GM21526 (cell line): ENCODE results near the gene INTS6L.
"Not testable (repeated sequence)": the region's sequence is repeated elsewhere in the genome, so short reads cannot be mapped to it uniquely, and the experiment has no call there.

Source experiments
- ATAC-seq: cut with Tn5 transposase; IDR thresholded peaks from one replicate; pipeline ENCODE4 v1.9.1; 2021; ENCODE audit warnings: moderate library complexity; ENCODE audit not compliant: unreplicated experiment, low FRiP score

INTS6L gene

GRCh38 chrX:135522132-135522530 lies 1.7 kb downstream of the INTS6L start:
- no peak for ATAC-seq

GRCh38 chrX:135522878-135523693 lies 2.6 kb downstream of the INTS6L start:
- no peak for ATAC-seq

- no peak for ATAC-seq
Observed at GRCh38 chrX:135528254-135528653, 7.8 kb downstream of the INTS6L start.

GRCh38 chrX:135528756-135529155 lies 8.3 kb downstream of the INTS6L start:
- ATAC-seq = no peak

GRCh38 chrX:135530097-135530496 lies 9.6 kb downstream of the INTS6L start:
- ATAC-seq = no peak

- ATAC-seq = no peak
Observed at GRCh38 chrX:135531813-135532212, 11.4 kb downstream of the INTS6L start.

- ATAC-seq = no peak
Observed at GRCh38 chrX:135535077-135535940, 14.8 kb downstream of the INTS6L start.

GRCh38 chrX:135536877-135537276 lies 16.4 kb downstream of the INTS6L start:
- ATAC-seq = no peak

- ATAC-seq = no peak
Observed at GRCh38 chrX:135541351-135541750, 20.9 kb downstream of the INTS6L start.

GRCh38 chrX:135543172-135543571 lies 22.7 kb downstream of the INTS6L start:
- no peak for ATAC-seq

- no peak for ATAC-seq
Observed at GRCh38 chrX:135543924-135544323, 23.5 kb downstream of the INTS6L start.

GRCh38 chrX:135544338-135544948 lies 24.0 kb downstream of the INTS6L start:
- ATAC-seq = no peak

- ATAC-seq = no peak
Observed at GRCh38 chrX:135547767-135548166, 27.3 kb downstream of the INTS6L start.

- no peak for ATAC-seq
Observed at GRCh38 chrX:135549519-135549918, 29.1 kb downstream of the INTS6L start.

- ATAC-seq = peak; percentile 74
Observed at GRCh38 chrX:135556055-135556454, 35.6 kb downstream of the INTS6L start.

GRCh38 chrX:135557344-135557743 lies 36.9 kb downstream of the INTS6L start:
- ATAC-seq = no peak

GRCh38 chrX:135572436-135572835 lies 52.0 kb downstream of the INTS6L start:
- ATAC-seq = no peak

GRCh38 chrX:135581496-135581895 lies 61.0 kb downstream of the INTS6L start:
- no peak for ATAC-seq

GRCh38 chrX:135585153-135585552 lies 64.7 kb downstream of the INTS6L start:
- no peak for ATAC-seq

GRCh38 chrX:135591871-135592270 lies 71.4 kb downstream of the INTS6L start:
- ATAC-seq = no peak

- not testable (repeated sequence) for ATAC-seq
Observed at GRCh38 chrX:135594049-135594448, 73.6 kb downstream of the INTS6L start.
